Loucy (cell line): ENCODE measurements around the gene ASB9.

Experiments
- CTCF ChIP-seq: fragments of 200-600 bp; sonication (generic); conservative IDR thresholded peaks from 2 replicates; pipeline ENCODE4 v1.5.1; 2014; ENCODE audit warnings: mild to moderate bottlenecking, antibody characterized with exemption, low read length
- EZH2phosphoT487 ChIP-seq: fragments of 200-600 bp; IDR thresholded peaks from 2 replicates; pipeline ENCODE4 v1.6.1; 2018; ENCODE audit warnings: antibody characterized with exemption, mild to moderate bottlenecking, moderate library complexity, borderline replicate concordance

DNA sequence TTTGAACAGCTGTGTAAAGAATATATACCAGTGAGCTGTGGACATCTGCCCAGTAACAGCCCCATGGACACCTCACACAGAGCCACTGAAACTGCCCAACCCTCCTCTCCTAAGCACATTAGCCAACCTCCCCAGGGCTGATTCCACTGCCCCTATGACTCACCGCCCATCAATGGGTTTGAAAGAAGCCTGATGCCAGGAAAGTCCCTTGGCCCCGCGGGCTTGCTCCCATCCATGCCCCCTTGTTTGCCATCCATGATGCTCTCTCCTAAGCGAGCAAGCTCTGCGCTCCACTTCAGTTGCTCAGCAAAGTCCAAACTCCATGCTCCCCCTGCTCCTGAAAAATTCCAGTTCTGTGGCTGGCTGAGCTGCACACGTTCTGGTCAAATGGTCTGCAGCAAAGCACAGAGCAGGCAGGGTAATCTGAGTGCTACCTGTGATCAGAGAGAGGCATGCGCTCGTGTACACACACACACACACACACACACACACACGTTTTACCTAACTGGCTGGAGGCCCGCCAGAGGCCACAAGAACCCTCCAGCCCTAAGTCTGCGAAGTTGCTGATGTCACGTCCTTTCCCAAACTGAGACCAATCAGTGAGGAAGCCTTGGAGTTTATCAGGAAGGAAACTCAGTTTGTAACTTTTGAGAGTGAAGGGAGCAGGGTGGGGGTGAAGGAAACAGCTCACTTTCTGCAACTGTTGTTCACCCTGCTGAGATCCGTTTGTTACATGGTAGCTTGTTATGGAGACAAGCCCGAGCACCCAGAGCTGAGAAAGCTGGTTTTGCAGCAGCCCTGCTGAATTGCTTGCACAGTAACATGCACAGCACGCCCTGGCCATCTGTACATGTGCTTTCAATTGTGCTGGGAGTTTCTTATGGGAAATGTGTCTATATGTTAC, at the start of gene ASB9:
- no peak for TF ChIP-seq CTCF
- TF ChIP-seq EZH2phosphoT487, result no peak
